Medulla oblongata (tissue), 1 donor: ENCODE results near the gene LSM3.

Source experiments
- DNase-seq: peaks from one replicate; pipeline ENCODE4 v3.0.0-alpha.2; 2015; ENCODE audit errors: extremely low spot score

LSM3 gene

DNA sequence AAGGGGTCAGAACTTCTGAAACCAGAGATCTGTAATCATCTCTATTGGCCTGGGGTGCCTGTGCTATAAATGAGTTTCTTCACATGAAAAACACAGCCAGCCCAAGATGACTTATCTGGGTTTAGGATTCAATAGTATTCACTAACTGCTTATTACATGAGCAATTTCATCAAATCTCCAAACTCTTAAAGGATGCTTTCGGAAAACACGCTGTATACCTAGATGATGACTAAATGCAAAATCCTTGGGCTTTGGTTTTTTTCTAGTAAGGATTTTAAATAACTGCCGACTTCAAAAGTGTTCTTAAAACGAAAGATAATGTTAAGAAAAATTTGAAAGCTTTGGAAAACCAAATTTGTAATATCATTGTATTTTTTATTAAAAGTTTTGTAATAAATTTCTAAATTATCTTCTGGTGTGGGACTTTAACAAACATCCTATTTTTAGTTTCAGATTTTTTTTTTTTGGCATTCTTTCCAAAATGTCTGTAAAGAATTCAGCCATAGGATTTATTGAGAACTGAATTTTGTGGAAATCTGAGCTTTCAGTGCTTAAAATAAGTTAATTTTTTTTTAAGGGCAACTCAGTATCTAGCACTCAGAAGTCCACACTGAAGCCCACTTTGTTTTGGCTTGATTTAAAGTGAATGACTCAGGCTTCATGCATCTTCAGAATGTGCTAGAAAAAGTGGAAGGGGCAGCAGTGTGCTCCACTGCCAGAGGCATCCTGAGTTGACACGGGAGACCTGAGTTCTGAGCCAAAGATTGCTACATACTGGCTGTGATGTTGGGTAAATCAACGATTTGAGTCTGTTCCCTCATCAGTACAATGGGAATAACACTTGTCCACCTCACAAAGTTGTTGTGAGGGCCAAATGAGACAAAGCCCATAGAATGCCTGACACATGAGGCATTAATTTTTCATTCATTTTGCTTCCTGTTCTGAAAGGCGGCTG is 35.1 kb upstream of the LSM3 start:
- DNase-seq, result peak; percentile 32

DNA sequence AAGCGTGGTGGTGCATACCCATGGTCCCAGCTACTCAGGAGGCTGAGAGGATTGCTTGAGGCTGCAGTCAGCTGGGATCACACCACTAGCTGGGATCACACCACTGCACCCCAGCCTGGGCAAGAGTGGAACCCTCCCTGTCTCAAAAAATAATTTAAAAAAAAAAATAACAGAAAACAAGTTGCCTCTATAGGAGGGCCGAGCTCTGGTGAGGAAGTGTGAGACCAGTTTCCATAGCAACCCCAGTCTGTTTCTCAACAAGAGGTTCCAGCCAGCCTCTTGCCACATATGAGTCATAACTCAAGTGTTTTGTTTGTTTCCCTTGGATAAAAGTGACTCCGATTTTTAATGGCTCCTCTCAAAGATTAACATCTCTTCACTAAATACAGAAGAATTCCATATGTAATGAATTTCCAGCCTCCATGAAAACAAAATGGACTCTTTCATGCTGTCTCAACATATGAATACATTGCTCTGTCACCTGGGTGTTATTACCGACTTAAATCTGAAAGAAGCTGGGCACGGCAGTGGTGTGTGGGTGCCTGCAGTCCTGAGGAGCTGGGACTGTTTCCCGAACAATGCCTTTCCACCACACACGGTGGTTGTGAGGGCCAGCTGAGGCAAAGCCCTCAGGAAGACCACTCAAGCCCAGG is 34.1 kb upstream of the LSM3 start:
- DNase-seq, result peak; percentile 85

DNA sequence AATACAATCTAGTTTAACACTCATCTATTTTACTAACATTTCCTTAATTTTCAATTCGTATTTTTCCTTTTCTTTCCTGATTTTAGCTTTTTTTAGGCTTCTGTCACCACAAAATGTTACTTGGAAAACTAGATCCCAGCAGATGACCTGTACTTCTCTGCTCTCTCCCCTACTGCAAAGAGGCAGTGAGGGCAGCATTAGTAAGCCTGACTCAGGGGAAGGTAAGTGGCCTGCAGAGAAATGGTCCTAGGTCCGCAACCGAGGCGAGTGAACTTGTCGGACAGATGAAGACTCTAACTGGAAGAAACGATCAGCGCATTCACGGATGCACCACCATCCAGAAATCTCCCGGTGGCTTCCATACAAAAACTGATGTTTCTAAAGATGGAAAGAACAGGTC is 33.4 kb upstream of the LSM3 start:
- no peak for DNase-seq

DNA sequence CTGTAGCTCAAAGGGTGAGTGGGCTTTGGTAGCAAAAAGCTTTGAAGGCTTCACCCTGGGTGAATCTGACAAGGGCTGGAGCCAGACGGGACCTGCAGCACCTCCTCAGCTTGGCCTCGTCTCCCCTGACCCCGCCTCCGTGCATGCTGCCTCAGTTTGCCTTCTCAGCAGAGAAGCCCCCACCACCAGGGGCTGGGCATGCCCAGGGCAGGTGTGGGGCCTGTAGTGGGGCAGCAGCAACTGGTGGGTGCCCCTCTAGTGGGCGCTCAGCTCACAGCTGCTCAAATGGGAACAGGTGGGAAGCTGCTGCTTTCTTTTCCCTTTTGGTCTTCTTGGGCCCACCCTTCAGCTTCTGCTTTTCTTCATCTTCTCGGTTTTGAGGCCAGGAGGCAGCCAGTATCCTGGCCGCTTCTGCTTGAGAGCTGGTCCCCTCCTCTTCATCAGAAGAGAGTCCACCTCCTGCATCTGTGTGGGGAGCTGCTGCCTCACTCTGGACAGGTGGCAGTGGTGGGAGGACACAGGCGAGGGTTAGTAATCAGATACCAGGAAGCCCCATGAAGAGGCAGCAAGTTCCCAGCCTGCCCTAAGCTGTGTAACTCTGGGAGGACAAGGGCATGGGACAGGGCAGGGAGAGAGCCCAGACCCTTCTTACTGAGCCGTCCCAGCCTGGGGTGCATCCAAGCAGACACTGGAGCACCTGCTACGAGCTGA is 32.8 kb upstream of the LSM3 start:
- no peak for DNase-seq

DNA sequence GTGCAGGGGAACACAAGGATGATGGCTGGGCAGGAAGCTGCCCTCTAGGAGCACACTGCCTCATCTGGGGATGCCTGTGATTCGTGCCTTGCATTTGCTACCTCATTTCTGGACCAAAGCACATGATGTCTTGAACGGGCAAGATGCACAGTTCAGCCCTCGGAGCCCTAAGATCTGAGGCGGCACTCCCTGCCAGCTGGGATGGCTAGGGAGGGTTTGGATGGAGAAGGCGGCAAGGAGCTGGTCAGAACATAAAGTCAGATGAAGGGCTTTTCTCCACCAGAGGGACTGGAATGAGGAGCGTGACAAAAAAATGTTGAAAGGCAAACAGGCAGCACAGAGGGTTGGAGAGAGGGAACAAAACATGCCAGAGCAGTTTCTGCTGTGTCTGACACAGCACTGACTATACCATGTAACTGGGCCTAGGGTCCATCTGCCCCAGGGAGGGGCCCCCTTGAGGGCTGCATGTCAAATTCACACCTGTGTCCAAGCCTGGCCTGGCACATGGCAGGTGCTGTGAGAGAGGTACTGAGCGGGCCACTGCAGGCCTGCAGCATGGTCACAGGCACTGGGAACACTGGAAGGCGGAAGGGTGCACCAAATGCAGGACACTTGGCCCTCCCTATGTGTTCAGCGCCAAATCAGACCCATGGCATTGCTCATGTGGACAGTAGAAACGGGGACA is 32.1 kb upstream of the LSM3 start:
- DNase-seq, result no peak

DNA sequence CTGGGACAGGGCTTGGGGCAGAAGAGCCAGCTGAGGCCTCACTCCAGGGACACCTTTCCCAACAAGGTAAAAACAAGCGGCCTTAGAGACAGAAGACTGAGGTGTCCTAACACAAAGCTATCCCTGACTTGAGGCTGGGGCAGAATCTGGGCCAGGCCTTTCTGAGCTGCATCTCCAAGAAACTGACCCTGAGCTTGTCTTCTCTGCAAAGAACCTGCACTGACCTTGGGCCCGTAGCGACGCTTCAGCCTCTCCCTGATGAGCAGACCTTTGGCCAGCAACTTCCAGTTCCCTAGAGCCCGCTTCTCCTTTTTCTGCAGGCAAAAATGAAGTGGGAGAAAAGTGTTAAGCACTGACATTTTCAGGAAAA is 31.6 kb upstream of the LSM3 start:
- DNase-seq, result no peak

DNA sequence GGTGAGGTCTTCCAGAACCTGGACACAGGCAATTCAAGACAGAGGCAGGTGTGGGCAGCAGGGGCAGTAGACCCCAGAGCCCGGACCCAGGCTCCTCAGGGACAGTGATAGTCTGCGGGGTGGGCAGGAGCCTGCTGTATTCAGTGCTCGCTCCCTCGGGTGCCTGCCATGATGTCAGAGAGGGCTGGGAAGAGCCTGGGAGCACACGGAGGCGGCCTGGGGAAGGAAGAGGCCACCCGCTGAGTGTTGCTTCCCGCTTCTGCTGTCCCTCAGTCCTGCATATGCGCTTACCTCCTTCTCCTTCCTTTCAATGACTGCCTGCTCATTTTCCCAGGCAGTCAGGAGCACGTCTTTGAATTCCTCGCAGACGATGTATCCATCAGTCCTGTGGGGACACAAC is 31.0 kb upstream of the LSM3 start:
- DNase-seq, result no peak

DNA sequence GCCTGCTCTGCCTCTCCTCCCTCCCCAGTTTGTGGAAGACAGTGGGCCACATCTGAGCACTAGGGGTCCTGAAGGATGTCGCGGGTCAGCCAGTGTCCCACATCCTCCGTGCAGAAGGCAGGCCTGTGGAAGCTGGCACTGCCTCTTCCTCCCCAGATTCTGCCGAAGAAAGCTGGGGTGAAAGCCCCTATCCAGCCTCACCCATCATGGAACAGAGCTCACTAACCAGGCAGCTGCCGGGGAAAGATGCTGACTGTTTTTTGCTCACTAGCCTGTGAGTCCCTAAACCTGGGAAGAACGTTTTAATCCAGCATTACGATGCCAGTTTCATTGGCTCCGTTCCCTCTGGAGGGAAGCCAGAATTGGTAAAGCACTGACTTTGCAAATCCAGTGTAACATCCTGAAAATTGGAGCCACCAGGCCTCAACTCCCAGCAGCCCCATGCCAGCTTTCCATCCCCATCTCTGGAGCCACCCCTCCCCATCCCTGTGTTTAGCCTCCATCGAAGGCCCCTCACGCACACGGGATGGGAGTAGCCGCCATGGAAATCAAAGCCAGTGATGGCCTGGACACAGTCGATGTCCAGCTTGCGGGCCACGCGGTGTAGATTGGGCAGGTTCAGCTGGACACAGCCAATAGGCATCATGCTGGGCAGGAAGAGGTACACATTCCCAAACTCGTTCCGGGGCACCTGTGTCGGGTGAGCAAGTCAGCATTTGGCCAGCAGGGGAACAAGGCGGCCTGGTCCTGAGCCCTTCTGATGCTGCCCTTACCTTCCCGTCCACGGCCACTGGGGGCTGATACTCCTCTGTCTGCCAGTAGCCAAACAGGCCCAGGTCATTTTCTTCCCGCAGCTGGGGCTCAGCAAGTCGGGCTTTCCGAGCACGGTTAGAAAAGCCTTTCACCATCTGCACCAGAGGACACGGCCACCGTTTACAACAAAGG is 30.3 kb upstream of the LSM3 start:
- no peak for DNase-seq

DNA sequence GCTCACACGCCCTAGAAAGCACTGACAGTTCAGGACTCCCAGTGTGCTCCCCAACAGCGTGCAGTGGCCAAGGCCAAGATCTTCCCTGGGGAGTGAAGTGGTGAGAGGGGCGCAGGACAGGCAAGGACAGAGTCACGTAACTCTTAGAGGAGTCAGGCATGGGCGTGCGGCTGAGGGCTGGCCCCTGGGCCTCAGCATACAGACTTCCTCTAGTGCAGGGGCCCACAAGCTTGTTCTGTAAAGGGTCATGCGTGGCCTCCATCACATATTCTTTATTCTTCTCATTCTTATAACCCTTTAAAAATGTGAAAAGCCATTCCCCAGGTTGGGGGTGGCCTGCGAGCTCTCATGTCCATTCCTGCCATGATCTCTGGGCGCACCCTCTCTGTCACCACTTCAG is 28.5 kb upstream of the LSM3 start:
- no peak for DNase-seq

DNA sequence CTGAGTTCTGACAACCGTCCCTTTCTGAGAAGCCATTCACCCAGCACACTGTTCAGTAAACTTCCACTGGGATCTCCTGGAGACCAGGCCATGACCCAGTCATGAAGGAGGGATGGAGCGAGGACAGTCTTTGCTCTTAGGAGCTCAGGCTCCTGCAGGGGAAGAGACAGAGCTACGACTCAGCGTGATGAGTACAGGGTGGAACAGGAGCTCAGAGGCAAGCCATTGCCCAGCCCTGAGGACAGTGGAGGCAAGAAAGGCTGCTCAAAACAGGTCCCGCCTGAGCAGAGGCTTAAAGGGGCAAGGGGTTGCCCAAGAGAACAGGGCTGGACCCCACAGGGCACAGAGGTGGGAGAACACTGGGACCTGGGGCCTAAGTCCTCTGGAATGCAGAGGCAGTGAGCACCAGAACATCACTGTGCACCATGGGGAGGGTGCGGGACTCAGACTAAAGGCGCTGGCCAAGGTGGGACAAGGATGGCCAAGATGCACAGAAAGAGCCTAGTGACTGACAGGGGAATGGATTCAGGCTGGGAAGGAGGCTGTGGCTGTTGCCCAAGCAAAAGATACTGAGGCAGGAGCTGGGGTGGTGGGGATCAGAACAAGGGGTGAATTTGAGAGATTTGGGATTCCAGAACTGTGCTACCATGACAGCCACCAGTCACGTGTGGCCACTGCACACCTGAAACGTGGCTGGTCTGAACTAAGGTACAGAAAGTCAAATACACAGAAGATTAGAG is 28.0 kb upstream of the LSM3 start:
- DNase-seq, result no peak

DNA sequence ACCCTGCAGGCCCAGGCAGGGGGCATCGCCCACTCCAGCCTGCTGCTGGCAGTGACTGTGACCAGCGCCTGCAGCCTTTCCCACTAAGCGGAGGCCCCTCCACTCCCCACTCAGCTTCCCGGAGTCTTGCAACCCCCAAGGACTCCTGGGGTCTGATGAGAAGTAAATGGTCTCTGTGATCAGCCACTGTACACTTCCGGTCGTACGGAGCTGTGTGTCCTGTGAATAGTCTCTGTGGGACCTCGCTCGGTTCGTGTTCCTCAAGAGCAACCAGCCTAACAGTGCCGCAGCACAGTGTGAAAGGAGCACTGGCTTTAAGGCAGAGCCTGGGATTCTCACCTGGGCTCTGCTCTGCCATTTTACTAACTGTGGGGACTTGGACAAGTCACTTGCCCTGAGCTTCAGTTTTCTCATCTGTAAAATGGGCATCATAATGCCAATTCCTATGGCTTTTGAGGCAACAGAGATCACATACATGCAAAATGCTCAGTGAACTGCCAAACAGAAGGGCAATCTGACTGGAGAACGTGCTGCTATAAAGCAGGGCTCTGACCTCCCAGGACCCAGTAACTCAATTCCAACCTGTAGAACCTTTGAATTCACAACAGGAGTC is 27.0 kb upstream of the LSM3 start:
- no peak for DNase-seq

DNA sequence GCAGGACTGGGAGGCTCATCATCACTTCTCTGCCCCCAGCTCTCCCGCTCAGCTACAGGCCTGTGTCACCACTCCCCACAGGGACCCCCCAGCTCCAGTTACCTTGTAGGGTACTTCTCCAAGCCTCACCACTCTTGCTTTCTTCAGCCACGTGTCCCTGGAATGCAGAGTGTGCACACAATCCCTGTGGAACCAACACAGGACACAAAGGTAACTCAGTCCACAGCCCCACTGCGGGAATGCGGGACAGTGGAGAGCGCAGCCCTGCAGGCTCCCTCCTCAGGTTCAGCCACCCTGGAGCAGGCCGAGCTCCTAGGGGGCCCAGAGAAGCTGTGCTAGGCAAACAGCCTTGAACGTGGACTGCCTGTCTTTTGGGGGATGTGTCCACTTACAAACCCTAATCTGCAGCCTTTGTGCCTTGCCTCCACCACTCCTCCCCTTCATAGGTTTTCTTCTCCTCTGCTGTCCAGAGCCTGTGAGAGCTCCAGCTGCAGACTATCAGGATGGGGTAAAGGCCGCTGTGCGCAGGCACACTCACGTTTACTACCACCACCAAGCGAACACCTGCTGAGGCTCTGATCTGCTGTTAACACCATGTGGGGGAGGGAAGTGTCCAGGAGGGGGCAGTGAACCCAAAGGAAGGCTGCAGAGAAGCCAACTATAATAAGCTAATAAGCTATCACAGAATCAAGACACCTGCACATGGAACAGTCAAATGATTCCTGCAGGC is 26.2 kb upstream of the LSM3 start:
- DNase-seq, result no peak

DNA sequence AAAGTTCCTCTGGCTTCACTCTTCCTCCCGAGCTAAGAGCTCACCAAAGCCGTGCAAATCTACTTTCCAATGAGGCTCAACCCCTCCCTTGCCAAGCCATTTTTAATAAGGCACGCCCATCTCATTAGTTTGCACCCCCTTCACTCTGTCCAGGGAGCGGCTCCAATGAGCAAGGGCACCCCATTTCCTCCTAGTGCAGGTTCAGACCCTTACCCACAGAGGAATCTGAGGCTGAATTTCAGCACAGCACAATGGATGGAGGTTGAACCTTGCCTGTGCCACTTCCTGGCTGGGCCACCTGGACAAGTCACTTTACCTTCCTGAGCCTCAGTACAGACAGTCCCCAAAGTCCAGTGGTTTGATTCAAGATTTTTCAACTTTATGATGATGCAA is 25.7 kb upstream of the LSM3 start:
- DNase-seq, result no peak

DNA sequence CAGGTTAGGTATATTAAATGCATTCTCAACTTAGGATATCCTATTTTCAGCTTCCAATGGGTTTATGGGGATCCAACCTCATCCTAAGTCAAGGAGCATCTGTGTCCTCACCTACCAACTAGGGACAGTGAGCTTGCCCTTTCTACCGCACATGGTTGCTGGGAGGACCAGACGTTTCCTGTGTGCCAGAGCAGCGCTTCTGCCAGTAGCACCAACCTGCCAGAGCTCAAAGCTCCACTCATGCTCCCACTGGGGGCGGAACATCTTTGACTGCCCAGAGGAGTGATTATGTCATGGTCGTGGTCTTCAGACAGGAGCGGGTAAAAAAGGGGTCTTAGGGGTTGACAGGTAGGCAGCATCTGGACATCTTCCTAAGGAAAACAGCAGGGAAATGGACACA is 25.0 kb upstream of the LSM3 start:
- no peak for DNase-seq

DNA sequence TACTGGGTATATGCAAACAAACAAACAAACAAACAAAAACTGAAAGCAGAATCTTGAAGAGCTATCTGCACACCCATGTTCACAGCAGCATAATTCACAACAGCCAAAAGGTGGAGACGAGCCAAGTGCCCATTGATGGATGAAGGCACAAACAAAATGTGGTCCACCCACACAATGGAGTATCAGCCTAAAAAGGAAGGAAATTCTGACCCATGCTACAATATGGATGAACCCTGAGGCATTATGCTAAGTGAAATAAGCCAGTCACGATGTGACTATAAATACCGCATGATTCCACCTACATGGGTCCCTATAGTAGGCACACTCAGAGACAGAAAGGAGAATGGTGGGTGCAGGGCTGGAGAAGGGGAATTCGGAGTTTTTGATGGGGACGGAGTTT is 24.3 kb upstream of the LSM3 start:
- no peak for DNase-seq

DNA sequence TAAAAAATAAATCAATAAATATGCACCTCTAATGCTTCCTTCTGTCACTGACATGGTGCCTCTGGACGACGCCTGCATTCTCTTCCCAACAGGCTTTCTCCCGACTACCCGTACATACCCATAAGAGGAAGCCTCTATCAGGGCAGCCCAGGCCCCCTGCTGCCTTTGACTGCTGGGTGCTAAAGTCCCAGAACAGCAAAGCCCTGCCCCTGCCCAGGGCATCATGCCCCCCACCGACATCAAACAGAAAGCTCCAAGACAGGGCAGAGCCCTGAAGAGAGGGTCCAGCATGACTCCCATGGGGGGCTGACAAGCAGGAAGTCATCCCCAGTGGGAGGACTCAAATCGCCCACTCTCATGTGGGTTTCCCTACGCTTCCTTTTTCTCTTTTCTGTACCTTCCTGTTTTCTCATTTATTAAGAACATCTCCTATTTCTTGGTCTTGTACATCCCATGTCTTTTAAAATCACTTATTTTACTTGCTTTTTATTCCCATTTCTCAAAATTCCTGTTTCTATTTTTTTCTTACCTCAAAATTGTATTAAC is 23.6 kb upstream of the LSM3 start:
- no peak for DNase-seq

DNA sequence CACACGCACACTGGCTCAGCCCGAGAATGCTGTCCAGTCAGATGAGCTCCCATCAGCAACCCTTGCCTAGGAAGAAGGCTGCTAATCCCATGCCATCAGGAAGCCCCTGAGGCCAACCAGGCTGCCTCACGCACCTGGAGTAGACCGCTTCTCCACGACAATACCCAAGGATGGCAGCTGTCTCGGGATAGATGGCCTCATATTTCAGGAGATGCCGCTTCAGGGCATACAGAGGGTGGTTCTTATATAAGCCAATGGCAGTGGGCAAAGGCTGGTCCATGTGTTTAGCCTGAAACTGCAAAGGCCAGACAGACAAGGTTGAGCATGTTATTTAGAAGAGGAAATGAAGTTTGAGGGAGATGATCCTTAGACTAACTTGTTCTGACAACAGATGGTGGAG is 22.4 kb upstream of the LSM3 start:
- no peak for DNase-seq

DNA sequence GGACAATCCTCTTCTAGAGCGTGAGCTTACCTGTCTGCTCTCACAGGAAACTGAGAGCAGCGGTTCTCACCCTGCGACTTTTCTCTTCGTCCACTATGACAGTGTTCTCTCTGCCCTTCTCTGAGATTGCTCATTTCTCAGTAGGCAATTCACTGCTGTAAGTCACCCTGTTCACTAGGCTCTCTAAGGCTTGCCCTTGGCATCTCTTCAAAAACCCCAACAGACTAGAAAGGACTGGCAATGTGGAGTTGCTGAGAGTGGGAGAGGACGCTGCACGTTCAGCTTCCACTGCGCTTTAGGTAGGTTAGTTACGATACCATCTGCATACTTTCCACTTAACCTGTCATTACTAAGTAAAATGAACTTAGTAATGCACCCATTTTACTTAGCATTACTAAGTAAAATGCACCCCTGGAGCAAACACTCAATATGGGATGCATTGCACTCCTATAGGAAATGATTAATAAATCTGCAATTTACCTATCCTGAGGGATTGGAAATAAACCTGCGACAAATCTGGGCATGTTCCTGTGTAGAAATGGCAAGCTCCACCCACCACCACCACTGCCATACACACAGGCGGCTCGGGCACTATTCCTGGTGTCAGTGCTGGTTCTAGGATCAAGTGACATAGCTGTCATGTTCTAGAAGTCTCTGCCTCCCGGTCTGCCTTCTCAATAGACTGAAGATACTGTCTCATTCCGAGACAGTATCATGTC is 21.6 kb upstream of the LSM3 start:
- no peak for DNase-seq
